HFFc6 (cell line): ENCODE results near the gene ELF2. TPM values are rescaled to one million over a fixed set of nuclear protein-coding genes. Genes with fewer than 3 reads are reported as not detected.

ENCODE experiments used
- DNase-seq: peaks from one replicate; pipeline ENCODE4 v3.0.0-alpha.2; 2018
- H3K27ac Mint-ChIP-seq: 2 replicates; pipeline ENCODE4 v1.8.0; 2020; ENCODE audit warnings: mild to moderate bottlenecking, mixed read lengths
- H3K27me3 Mint-ChIP-seq: 2 replicates; pipeline ENCODE4 v1.8.0; 2021; ENCODE audit warnings: mild to moderate bottlenecking, moderate library complexity, mixed read lengths; ENCODE audit not compliant: insufficient read depth
- H3K36me3 Mint-ChIP-seq: 2 replicates; pipeline ENCODE4 v1.8.0; 2021; ENCODE audit warnings: low read depth, mixed read lengths
- H3K4me1 Mint-ChIP-seq: 2 replicates; pipeline ENCODE4 v1.8.0; 2020; ENCODE audit warnings: low read depth, mixed read lengths
- H3K4me3 Mint-ChIP-seq: 2 replicates; pipeline ENCODE4 v1.8.0; 2020; ENCODE audit warnings: mild to moderate bottlenecking, moderate library complexity, mixed read lengths
- H3K9me3 Mint-ChIP-seq: 2 replicates; pipeline ENCODE4 v1.8.0; 2020; ENCODE audit warnings: mild to moderate bottlenecking, mixed read lengths
- CTCF ChIP-seq: fragments of 200-600 bp; sonication (generic); IDR thresholded peaks from 2 replicates; pipeline ENCODE4 v1.5.0; 2021; ENCODE audit warnings: antibody characterized with exemption, mild to moderate bottlenecking
- long read RNA-seq: library from polyadenylated mRNA; unstranded; transcript quantifications from one replicate; pipeline ENCODE4 v2.0.0, GENCODE V29; 2019
- total RNA-seq, 6 experiments: library from RNA; stranded (reverse); fragmentation: NEBNext Ultra II Directional; extraction: Animal tissue kit (Norgen Biotek cat#: 25700); gene quantifications; 2 replicates in 1 of 6; 3 replicates in 5 of 6; pipeline ENCODE4 v1.2.3, GENCODE V29; 2021

The ELF2 gene
- 10 to 100 TPM; 17.6 to 23.3 (median 21.1) TPM for total RNA-seq
- long read RNA-seq, partial matches to known transcripts = 5 of 11 reads
- long read RNA-seq, other reads (novel, unspliced or antisense) = 6 of 11 reads

DNA sequence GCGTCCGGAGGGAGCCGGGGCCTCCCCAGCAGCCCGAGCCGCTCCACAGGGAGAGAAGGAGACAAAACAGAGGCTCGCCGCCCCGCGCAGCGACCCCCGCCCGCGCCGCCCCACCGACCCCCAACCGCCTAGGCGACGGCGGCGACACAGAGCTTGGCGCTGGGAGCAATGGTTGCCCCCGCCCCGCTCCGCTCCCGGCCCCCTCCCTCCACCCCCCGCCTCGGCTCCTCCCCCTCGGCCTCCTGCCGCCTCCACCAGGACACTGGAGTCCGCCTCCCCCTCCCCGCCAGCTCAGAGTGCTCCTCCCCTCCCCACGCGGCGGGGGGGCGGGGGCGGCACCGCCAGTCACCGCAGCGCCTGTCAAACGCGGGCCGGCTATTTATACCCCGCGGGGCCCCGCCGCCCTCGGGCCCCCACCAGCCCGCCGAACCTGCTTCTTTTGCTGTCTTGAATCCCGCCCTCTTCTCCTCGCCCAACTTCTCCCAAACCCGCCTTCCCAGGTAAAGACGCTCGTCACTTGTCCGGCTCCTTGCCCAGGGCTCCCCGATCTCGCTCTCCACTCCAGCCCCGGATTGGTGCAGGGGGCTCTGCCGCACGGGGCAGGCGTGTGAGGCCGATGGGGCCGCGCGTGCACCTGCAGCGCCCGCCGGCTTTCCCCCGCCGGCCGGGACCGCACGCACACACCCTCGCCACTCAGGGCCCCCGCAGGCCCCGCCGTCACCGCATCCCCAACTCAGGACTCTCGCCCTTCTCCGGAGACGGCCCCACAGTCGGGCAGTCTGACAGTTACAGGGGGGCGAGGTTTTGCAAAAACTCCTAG is at the start of gene ELF2:
Gene ELF2, minus strand, starts transcription at position 170 of the 820 bp plus-strand sequence. CDS start 39,517 bp downstream, outside the sequence.
- no peak for TF ChIP-seq CTCF
- Mint-ChIP-seq H3K4me3 (peak within 1 kb of the TSS; percentile 98), H3K27me3 (peaks cover 1% of the 10 kb centered on the region), H3K27ac (peak within 1 kb of the TSS; percentile 88), H3K4me1 (peaks cover 27% of the 10 kb centered on the region), H3K9me3 (no peaks in the 10 kb centered on the region), H3K36me3 (no peaks in the 10 kb centered on the region)
- DNase-seq = peak; percentile 74

DNA sequence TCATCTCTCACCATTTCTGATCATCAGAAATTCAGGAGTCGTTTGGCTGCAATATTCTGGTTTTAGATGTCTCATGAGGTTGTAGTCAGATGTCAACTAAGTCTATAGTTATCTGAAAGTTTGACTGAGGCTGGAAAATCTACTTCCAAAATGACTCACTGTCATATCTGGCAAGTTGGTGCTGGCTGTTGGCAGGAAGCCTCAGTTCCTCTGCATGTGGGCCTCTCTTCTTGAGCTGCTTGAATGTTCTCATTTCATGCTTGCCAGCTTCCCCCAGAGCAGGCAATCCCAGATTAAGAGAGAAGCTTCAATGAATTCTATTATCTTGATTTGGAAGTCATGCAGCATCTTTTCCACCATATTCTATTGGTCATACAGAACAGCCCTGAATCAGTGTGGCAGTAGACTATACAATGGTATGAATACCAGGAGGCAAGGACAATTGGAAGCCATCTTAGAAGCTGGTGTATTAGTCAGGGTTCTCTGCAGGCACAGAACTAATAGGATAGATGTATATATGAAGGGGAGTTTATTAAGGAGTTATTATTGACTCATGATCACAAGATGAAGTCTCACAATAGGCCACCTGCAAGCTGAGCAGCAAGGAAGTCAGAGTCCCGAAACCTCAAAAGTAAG is 46.8 kb upstream of the ELF2 start:
- H3K4me3 Mint-ChIP-seq = no peak overlapping the region
- no peaks in the 10 kb centered on the region for H3K9me3 Mint-ChIP-seq
- H3K27me3 Mint-ChIP-seq = no peaks in the 10 kb centered on the region; the same call in 1 of the 2 replicates
- no peak for TF ChIP-seq CTCF
- peak; percentile 45 for DNase-seq
- no peaks in the 10 kb centered on the region for H3K36me3 Mint-ChIP-seq
- peaks cover 12% of the 10 kb centered on the region for H3K4me1 Mint-ChIP-seq
- H3K27ac Mint-ChIP-seq = no peak overlapping the region

GRCh38 chr4:139222215-139222614 is 45.2 kb upstream of the ELF2 start:
- no peak overlapping the region for H3K27ac Mint-ChIP-seq
- TF ChIP-seq CTCF = no peak
- H3K36me3 Mint-ChIP-seq = no peaks in the 10 kb centered on the region
- H3K4me1 Mint-ChIP-seq = peaks cover 12% of the 10 kb centered on the region
- peaks cover 3% of the 10 kb centered on the region; the same call in 1 of the 2 replicates for H3K27me3 Mint-ChIP-seq
- no peak overlapping the region for H3K4me3 Mint-ChIP-seq
- H3K9me3 Mint-ChIP-seq = no peaks in the 10 kb centered on the region
- no peak for DNase-seq

GRCh38 chr4:139221687-139222086 is 44.7 kb upstream of the ELF2 start:
- Mint-ChIP-seq H3K4me1 (peaks cover 12% of the 10 kb centered on the region), H3K27ac (no peak overlapping the region), H3K9me3 (no peaks in the 10 kb centered on the region), H3K36me3 (no peaks in the 10 kb centered on the region), H3K27me3 (peaks cover 3% of the 10 kb centered on the region; the same call in 1 of the 2 replicates), H3K4me3 (no peak overlapping the region)
- DNase-seq = no peak
- TF ChIP-seq CTCF = no peak

DNA sequence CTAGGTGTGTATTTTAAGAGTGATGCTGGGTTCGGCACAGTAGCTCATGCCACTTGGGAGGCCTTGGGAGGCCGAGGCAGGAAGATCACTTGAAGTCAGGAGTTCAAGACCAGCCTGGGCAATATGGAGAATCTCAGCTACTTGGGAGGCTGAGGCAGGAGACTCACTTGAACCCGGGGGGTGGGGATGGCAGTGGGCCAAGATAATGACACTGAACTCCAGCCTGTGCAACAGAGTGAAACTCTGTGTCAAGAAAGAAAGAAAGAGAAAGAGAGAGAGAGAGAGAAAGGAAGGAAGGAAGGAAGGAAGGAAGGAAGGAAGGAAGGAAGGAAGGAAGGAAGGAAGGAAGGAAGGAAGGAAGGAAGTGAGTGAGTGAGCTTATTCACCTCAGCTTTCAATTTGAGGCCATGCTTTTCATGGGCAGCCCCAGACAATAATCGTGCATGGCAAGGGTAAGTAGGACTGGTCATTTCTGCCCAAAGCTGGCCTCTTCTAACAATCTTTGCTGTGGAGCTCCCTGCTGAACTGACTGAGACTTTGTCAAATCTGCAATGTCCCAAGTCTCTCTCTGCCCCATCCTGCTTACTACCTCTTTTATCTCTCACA is 42.5 kb upstream of the ELF2 start:
- H3K4me3 Mint-ChIP-seq = no peak overlapping the region

More for the DNA sequence above, 42.5 kb upstream of the ELF2 start:
- Mint-ChIP-seq H3K4me1 (peaks cover 12% of the 10 kb centered on the region), H3K9me3 (no peaks in the 10 kb centered on the region), H3K36me3 (no peaks in the 10 kb centered on the region), H3K27me3 (peaks cover 7% of the 10 kb centered on the region), H3K27ac (no peak overlapping the region)
- DNase-seq = no peak
- no peak for TF ChIP-seq CTCF
